AG09319 (cell line): ENCODE measurements around the gene TMIGD3.

Experiments
- DNase-seq: peaks from one replicate; pipeline ENCODE4 v3.0.0-alpha.2; 2010; ENCODE audit warnings: low read depth; ENCODE audit errors: extremely low read depth
- CTCF ChIP-seq: IDR thresholded peaks from 2 replicates; pipeline ENCODE4 v1.5.1; 2011; ENCODE audit warnings: low read depth, mild to moderate bottlenecking, inconsistent platforms, low read length, moderate library complexity

The TMIGD3 gene

GRCh38 chr1:111436726-111437125 lies 66.7 kb downstream of the TMIGD3 start:
- TF ChIP-seq CTCF: no peak
- DNase-seq: no peak
